ES-I3 (cell line): Measurements from ENCODE around the gene S1PR5.

Source experiments
- H3K36me3 ChIP-seq: 2 replicates; pipeline ENCODE4 v1.6.1; 2013; ENCODE audit warnings: mild to moderate bottlenecking, low read length, control low read depth, moderate library complexity; ENCODE audit not compliant: insufficient read depth
- H3K4me1 ChIP-seq: 2 replicates; pipeline ENCODE4 v1.6.1; 2013; ENCODE audit warnings: mild to moderate bottlenecking, control low read depth, low read length; ENCODE audit not compliant: insufficient read depth
- H3K9ac ChIP-seq: 2 replicates; pipeline ENCODE4 v1.6.1; 2013; ENCODE audit warnings: low read depth, mild to moderate bottlenecking, low read length, moderate library complexity
- H3K9me3 ChIP-seq: 2 replicates; pipeline ENCODE4 v1.6.1; 2013; ENCODE audit warnings: mild to moderate bottlenecking, low read length, moderate library complexity; ENCODE audit not compliant: control insufficient read depth, insufficient read depth

S1PR5 gene

DNA sequence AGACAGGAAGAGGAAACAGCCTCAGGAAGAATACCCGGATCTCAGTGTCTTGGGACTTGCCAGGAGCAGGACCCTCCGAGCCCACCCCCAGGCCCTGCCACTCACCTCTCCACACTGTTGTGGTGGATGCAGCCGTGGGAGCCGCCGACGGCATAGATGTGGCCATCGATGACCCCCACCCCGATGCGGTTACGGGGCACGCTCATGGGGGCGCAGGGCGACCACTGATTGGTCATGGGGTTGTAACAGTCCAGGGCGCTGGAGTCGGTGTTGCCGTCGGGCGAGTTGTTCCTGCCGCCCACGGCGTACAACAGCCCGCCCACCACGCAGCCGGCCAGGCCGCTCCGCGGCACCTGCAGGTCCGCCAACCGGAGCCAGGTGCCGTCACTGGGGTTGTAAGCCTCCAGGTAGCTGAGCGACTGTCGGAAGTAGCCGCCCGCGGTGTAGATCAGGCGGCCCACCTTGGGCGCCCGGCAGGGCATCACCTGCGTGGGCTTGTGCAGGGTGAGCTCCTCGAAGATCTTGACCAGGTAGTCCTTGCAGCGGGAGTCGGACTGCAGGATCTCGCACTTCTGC, 25.7 kb downstream of the S1PR5 start:
- H3K4me1 ChIP-seq, result no peaks in the 10 kb centered on the region
- peaks cover 21% of the 10 kb centered on the region for H3K36me3 ChIP-seq
- no peak overlapping the region for H3K9ac ChIP-seq
- H3K9me3 ChIP-seq, result no peaks in the 10 kb centered on the region

- Histone ChIP-seq H3K4me1 (no peaks in the 10 kb centered on the region), H3K9me3 (no peaks in the 10 kb centered on the region), H3K36me3 (peaks cover 21% of the 10 kb centered on the region), H3K9ac (no peak overlapping the region)
Observed at GRCh38 chr19:10486551-10486950, 30.7 kb downstream of the S1PR5 start.

- H3K9me3 ChIP-seq, result no peaks in the 10 kb centered on the region
- H3K36me3 ChIP-seq, result no peaks in the 10 kb centered on the region
- H3K9ac ChIP-seq, result peak overlapping the region; percentile 16; the same call in 1 of the 2 replicates
- H3K4me1 ChIP-seq, result no peaks in the 10 kb centered on the region
Observed at GRCh38 chr19:10478903-10479384, 38.3 kb downstream of the S1PR5 start.

- Histone ChIP-seq H3K9ac (no peak overlapping the region), H3K36me3 (no peaks in the 10 kb centered on the region), H3K9me3 (no peaks in the 10 kb centered on the region), H3K4me1 (no peaks in the 10 kb centered on the region)
Observed at GRCh38 chr19:10478476-10478875, 38.8 kb downstream of the S1PR5 start.

DNA sequence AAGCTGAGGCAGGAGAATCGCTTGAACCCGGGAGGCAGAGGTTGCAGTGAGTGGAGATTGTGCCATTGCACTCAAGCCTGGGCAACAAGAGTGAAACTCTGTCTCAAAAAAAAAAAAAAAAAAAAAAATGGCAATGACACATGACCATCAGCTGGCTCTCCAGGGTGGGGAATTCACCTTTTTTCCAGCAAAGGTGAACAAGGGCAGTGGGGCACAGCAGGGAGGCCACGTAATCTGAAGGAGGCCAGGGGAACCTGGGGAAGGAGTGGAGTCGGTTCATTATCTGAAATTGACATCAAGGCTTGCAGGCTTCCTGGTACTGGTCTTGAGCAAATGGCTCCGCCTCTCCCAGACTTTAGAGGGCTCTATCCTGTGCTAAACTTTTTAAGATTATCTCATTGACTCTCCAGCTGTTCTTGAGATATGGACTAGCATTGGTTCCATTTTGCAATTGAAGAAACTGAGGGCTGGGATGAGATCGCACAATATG, 42.2 kb downstream of the S1PR5 start:
- Histone ChIP-seq H3K9ac (no peak overlapping the region), H3K4me1 (no peaks in the 10 kb centered on the region), H3K9me3 (no peaks in the 10 kb centered on the region), H3K36me3 (no peaks in the 10 kb centered on the region)

DNA sequence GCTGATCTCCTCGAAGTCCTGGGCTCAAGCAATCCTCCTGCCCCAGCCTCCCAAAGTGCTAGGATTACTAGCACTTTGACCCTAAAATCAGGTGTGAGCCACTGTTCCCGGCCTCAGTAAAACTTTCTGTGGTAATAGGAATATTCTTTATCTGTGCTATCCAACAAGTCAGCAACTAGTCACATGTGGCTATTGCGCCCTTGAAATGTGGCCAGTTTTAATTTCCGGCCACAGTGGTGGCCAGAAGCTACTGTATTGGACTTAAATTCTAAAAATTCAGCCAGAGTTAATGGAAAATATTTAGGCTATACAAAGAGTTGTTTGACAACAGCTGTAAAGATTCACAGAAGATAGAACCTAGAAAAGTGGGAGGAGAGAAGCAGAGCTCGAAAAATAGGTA, 44.1 kb downstream of the S1PR5 start:
- H3K9me3 ChIP-seq, result no peaks in the 10 kb centered on the region
- H3K4me1 ChIP-seq, result peaks cover 12% of the 10 kb centered on the region; the same call in 1 of the 2 replicates
- no peak overlapping the region for H3K9ac ChIP-seq
- H3K36me3 ChIP-seq, result no peaks in the 10 kb centered on the region

GRCh38 chr19:10471909-10472308, 45.3 kb downstream of the S1PR5 start:
- Histone ChIP-seq H3K9ac (no peak overlapping the region), H3K4me1 (peaks cover 12% of the 10 kb centered on the region; the same call in 1 of the 2 replicates), H3K9me3 (no peaks in the 10 kb centered on the region), H3K36me3 (no peaks in the 10 kb centered on the region)

DNA sequence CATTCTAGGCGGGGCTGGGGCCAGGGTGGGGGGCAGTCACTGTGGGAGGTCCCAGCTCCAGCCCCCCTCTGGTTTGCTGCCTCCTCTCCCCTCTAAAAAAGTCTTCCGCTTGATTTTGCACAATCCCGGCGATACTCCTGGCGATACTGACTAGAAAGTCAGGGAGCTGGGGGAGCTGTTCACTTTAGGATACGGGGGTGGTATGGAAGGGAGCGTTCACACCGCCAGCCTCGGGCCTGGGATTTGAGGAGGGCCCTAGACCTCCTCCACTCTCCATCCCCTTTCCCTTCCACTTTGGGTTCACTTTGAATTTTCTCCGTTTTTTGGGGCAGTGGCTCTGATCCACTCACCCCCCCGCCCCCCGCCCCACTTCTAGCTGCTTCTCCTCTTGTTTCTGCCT, 49.1 kb downstream of the S1PR5 start:
- Histone ChIP-seq H3K9me3 (no peaks in the 10 kb centered on the region), H3K4me1 (peaks cover 12% of the 10 kb centered on the region; the same call in 1 of the 2 replicates), H3K9ac (0 out of 2 replicates have a peak overlapping the region, but pooled peaks have one; percentile 11), H3K36me3 (no peaks in the 10 kb centered on the region)

DNA sequence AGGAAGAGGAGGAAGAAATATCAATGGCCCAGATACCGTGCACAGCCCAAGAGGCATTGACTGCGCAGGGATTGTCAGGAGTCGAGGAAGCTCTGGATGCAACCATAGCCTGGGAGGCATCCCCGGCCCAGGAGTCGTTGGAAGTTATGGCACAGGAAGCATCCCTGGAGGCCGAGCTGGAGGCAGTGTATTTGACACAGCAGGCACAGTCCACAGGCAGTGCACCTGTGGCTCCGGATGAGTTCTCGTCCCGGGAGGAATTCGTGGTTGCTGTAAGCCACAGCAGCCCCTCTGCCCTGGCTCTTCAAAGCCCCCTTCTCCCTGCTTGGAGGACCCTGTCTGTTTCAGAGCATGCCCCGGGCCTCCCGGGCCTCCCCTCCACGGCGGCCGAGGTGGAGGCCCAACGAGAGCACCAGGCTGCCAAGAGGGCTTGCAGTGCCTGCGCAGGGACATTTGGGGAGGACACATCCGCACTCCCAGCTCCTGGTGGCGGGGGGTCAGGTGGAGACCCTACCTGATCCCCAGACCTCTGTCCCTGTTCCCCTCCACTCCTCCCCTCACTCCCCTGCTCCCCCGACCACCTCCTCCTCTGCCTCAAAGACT, 50.0 kb downstream of the S1PR5 start:
- H3K36me3 ChIP-seq, result no peaks in the 10 kb centered on the region
- H3K4me1 ChIP-seq, result peaks cover 12% of the 10 kb centered on the region
- H3K9me3 ChIP-seq, result no peaks in the 10 kb centered on the region
- no peak overlapping the region for H3K9ac ChIP-seq

DNA sequence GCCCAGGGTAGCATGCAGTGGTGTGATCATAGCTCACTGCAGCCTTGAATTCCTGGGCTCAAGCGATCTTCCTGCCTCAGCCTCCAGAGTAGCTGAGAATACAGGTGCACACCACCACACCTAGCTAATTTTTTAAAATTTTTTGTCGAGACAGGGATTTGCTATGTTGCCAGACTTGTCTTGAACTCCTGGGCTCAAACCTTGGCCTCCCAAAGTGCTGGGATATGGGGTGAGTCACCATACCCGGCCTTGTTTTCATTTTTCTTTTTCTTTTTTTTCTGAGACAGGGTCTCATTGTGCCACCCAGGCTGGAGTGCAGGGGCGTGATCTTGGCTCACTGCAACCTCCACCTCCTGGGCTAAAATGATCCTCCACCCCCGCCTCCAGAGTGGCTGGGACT, 52.8 kb downstream of the S1PR5 start:
- Histone ChIP-seq H3K4me1 (peaks cover 11% of the 10 kb centered on the region), H3K36me3 (no peaks in the 10 kb centered on the region), H3K9ac (no peak overlapping the region), H3K9me3 (no peaks in the 10 kb centered on the region)
